Measurements from ENCODE around the gene LBP. TPM values are rescaled to one million over a fixed set of nuclear protein-coding genes. Genes with fewer than 3 reads are reported as not detected.
A peak's percentile ranks its signal among the peaks of the same experiment; 100 is the strongest.

LBP gene
- polyA plus RNA-seq, 1 of the 3 experiments (the other 2 are of a cell fraction), result 0.03 TPM

DNA sequence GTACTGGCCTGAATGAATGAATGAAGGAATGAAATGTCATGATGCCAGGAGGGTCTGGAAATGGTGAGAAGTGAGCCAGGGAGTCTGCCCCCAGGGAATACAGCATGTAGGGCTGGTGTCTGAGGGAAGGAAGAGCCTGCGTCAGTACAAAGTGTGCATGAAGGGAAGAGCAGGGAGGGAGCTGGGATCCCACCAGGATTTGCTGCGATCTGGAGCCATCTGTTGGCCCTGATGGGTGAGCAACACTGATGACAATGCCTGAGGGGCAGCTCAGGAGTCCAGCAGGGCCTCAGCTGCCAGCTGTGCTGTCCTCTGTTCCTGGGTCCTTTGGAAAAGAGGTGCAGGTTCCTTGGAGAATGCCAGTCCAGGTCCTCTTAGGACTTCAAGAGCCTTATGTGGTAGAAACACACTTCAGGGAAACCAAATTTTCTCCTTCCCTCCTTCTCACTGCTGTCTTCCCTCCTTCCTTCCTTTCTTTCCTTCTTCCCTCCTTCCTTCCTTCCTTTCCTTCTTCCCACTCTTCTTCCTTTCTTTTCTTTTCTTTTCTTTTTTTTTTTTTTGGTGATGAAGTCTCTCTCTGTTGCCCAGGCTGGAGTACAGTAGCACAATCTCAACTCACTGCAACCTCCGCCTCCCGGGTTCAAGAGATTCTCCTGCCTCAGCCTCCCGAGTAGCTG is 30.9 kb upstream of the LBP start:
- H4K20me1 ChIP-seq (ENCODE audit: insufficient read depth), result no peaks in the 10 kb centered on the region
- H3K27ac ChIP-seq (ENCODE audit: low read depth in 2 of 2, low read length in 1 of 2), result no peak overlapping the region
- TF ChIP-seq RAD21 (IDR thresholded peaks at IDR 0.05; ENCODE audit: low read length), result peak; percentile 50
- no peak for TF ChIP-seq JUND (IDR thresholded peaks at IDR 0.05)
- TF ChIP-seq, protein P1, sequence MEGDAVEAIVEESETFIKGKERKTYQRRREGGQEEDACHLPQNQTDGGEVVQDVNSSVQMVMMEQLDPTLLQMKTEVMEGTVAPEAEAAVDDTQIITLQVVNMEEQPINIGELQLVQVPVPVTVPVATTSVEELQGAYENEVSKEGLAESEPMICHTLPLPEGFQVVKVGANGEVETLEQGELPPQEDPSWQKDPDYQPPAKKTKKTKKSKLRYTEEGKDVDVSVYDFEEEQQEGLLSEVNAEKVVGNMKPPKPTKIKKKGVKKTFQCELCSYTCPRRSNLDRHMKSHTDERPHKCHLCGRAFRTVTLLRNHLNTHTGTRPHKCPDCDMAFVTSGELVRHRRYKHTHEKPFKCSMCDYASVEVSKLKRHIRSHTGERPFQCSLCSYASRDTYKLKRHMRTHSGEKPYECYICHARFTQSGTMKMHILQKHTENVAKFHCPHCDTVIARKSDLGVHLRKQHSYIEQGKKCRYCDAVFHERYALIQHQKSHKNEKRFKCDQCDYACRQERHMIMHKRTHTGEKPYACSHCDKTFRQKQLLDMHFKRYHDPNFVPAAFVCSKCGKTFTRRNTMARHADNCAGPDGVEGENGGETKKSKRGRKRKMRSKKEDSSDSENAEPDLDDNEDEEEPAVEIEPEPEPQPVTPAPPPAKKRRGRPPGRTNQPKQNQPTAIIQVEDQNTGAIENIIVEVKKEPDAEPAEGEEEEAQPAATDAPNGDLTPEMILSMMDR (IDR thresholded peaks at IDR 0.05), result peak; percentile 28; the same call in 1 of the 2 replicates
- H3K4me3 ChIP-seq (ENCODE audit: low read depth in 2 of 2, low read length in 1 of 2), result no peak overlapping the region
- no peaks in the 10 kb centered on the region for H3K4me1 ChIP-seq (ENCODE audit: control insufficient read depth in 1 of 2, insufficient read depth in 2 of 2, low read depth in 1 of 2, low read length in 1 of 2)
- H3K9me3 ChIP-seq, result no peaks in the 10 kb centered on the region
- 56% methylated on average over 5 of the region's 5 CpGs for WGBS (ENCODE audit: low lambda C conversion rate)
- H3K79me2 ChIP-seq (ENCODE audit: insufficient read depth), result no peaks in the 10 kb centered on the region
- no peak overlapping the region for H3K4me2 ChIP-seq
- no peaks in the 10 kb centered on the region for H3F3A ChIP-seq (replicated peaks; ENCODE audit: insufficient read depth)
- peak; percentile 32 for DNase-seq
- no peak overlapping the region for H2AFZ ChIP-seq (ENCODE audit: low read depth)
- no peaks in the 10 kb centered on the region; the same call in 1 of the 2 replicates for H3K27me3 ChIP-seq (ENCODE audit: insufficient read depth)
- POLR2A ChIA-PET, result no interaction called here
- no peak overlapping the region for H3K9ac ChIP-seq
- no peaks in the 10 kb centered on the region for H3K9me2 ChIP-seq
- no peaks in the 10 kb centered on the region for H3K36me3 ChIP-seq (replicated peaks in 1 of 2; ENCODE audit: control insufficient read depth in 1 of 2, insufficient read depth in 2 of 2, low read length in 1 of 2)
- CTCF ChIA-PET, result interaction anchor here (0.7 to 1.4 kb wide), 4 partner anchors 10 to 751 kb away, joined by 3 to 5 read pairs (median 3); no protein-coding TSS in a partner anchor

DNA sequence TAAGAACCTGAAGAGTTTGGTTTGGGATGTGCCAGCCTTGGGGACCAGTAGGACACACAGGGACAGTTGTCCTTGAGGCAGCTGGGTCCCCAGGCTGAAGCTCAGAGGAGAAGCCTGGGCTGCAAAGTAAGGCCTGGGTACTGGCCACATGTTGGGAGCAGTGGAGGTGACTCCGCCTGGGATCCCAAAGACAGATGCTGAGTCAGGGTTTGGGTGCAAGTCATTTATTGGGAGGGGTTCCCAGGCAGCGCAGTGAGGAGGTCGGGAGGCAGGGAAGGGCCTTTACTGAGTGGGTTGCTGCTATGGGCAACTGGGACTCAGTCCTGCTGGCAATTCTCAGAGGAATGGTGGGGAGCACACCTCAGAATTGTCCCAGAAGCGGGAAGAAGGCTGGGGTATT is 29.9 kb upstream of the LBP start:
- no peak for DNase-seq
- ChIA-PET POLR2A (no interaction called here), CTCF (interaction anchor here (1.3 to 1.5 kb wide), 3 partner anchors 9 to 752 kb away, joined by 3 to 4 read pairs (median 3); no protein-coding TSS in a partner anchor)
- H3K4me1 ChIP-seq (ENCODE audit: control insufficient read depth in 1 of 2, insufficient read depth in 2 of 2, low read depth in 1 of 2, low read length in 1 of 2), result no peaks in the 10 kb centered on the region
- no peaks in the 10 kb centered on the region for H3K9me3 ChIP-seq
- no peak overlapping the region for H3K27ac ChIP-seq (ENCODE audit: low read depth in 2 of 2, low read length in 1 of 2)
- H3K79me2 ChIP-seq (ENCODE audit: insufficient read depth), result no peaks in the 10 kb centered on the region
- 45% methylated on average over 4 of the region's 4 CpGs for WGBS (ENCODE audit: low lambda C conversion rate)
- no peak for TF ChIP-seq MEF2A (IDR thresholded peaks at IDR 0.05; ENCODE audit: borderline replicate concordance, low read depth)
- no peak for TF ChIP-seq ELF1 (IDR thresholded peaks at IDR 0.05)
- no peak for TF ChIP-seq RFX5 (IDR thresholded peaks at IDR 0.05; ENCODE audit: low read length)
- TF ChIP-seq, protein P1 (IDR thresholded peaks at IDR 0.05), result no peak
- TF ChIP-seq TCF12 (IDR thresholded peaks at IDR 0.05), result no peak
- no peak for TF ChIP-seq TEAD4 (IDR thresholded peaks at IDR 0.05; ENCODE audit: borderline replicate concordance, insufficient read depth)
- no peak overlapping the region for H3K4me3 ChIP-seq (ENCODE audit: low read depth in 2 of 2, low read length in 1 of 2)
- no peaks in the 10 kb centered on the region for H4K20me1 ChIP-seq (ENCODE audit: insufficient read depth)
- H3F3A ChIP-seq (replicated peaks; ENCODE audit: insufficient read depth), result no peaks in the 10 kb centered on the region
- no peak overlapping the region for H3K4me2 ChIP-seq
- H2AFZ ChIP-seq (ENCODE audit: low read depth), result no peak overlapping the region
- no peaks in the 10 kb centered on the region for H3K36me3 ChIP-seq (replicated peaks in 1 of 2; ENCODE audit: control insufficient read depth in 1 of 2, insufficient read depth in 2 of 2, low read length in 1 of 2)
- no peak overlapping the region for H3K9ac ChIP-seq
- H3K27me3 ChIP-seq (ENCODE audit: insufficient read depth), result no peaks in the 10 kb centered on the region; the same call in 1 of the 2 replicates
- H3K9me2 ChIP-seq, result no peaks in the 10 kb centered on the region
